Keratinocyte (primary cell): Measurements from ENCODE around the gene ATP13A3. TPM values are rescaled to one million over a fixed set of nuclear protein-coding genes. Genes with fewer than 3 reads are reported as not detected.

Source experiments
- DNase-seq: peaks from one replicate; pipeline ENCODE4 v3.0.0-alpha.2; 2011; ENCODE audit warnings: low read depth, missing footprints, low spot score
- FAIRE-seq: peaks from 2 replicates; lab custom pipeline; 2011; peaks lifted over from hg19 to GRCh38; lab: Jason Lieb, UNC
- H2AFZ ChIP-seq: 2 replicates; pipeline ENCODE4 v1.6.0; 2012; ENCODE audit warnings: low read length, control low read depth, inconsistent platforms; ENCODE audit not compliant: control insufficient read depth
- H3K27ac ChIP-seq: 2 replicates; pipeline ENCODE4 v1.5.1; 2011; ENCODE audit warnings: low read length; ENCODE audit not compliant: control insufficient read depth, insufficient read depth
- H3K27me3 ChIP-seq: 3 replicates; pipeline ENCODE4 v1.6.0; 2011; ENCODE audit warnings: low read length; ENCODE audit not compliant: control insufficient read depth, insufficient read depth; ENCODE audit errors: extremely low read depth
- H3K36me3 ChIP-seq, 2 experiments: 2 replicates in 1 of 2; 3 replicates in 1 of 2; pipeline ENCODE4 v1.5.1; 2011; ENCODE audit warnings: low read length in 2 of 2, mild to moderate bottlenecking in 1 of 2; ENCODE audit not compliant: control insufficient read depth in 2 of 2, insufficient read depth in 2 of 2; ENCODE audit errors: extremely low read depth in 1 of 2
- H3K4me1 ChIP-seq: 3 replicates; pipeline ENCODE4 v1.5.1; 2011; ENCODE audit warnings: low read length; ENCODE audit not compliant: control insufficient read depth, insufficient read depth; ENCODE audit errors: extremely low read depth
- H3K4me2 ChIP-seq: 3 replicates; pipeline ENCODE4 v1.6.0; 2011; ENCODE audit warnings: low read depth, low read length; ENCODE audit not compliant: control insufficient read depth, insufficient read depth; ENCODE audit errors: extremely low read depth
- H3K4me3 ChIP-seq, 3 experiments: fragments of 200-600 bp in 1 of 3; sonication (generic) in 1 of 3; 2 replicates in 2 of 3; 3 replicates in 1 of 3; pipeline ENCODE4 v1.5.1; 2011 to 2016; ENCODE audit warnings: low read length in 3 of 3, mild to moderate bottlenecking in 3 of 3, control low read depth in 2 of 3, inconsistent platforms in 1 of 3, low read depth in 1 of 3, mixed read lengths in 1 of 3, mixed run types in 1 of 3, moderate library complexity in 1 of 3; ENCODE audit not compliant: control insufficient read depth in 2 of 3, insufficient read depth in 2 of 3; ENCODE audit errors: extremely low read depth in 1 of 3
- H3K79me2 ChIP-seq: 2 replicates; pipeline ENCODE4 v1.6.0; 2012; ENCODE audit warnings: low read length; ENCODE audit not compliant: control insufficient read depth, insufficient read depth
- H3K9ac ChIP-seq: 3 replicates; pipeline ENCODE4 v1.6.0; 2011; ENCODE audit warnings: low read length; ENCODE audit not compliant: control insufficient read depth, insufficient read depth; ENCODE audit errors: extremely low read depth
- H3K9me1 ChIP-seq: 3 replicates; pipeline ENCODE4 v1.6.0; 2011; ENCODE audit warnings: low read length; ENCODE audit not compliant: control insufficient read depth, insufficient read depth; ENCODE audit errors: extremely low read depth
- H3K9me3 ChIP-seq: 2 replicates; pipeline ENCODE4 v1.5.1; 2012; ENCODE audit warnings: low read depth, low read length; ENCODE audit not compliant: control insufficient read depth
- H4K20me1 ChIP-seq: 3 replicates; pipeline ENCODE4 v1.6.0; 2011; ENCODE audit warnings: low read length; ENCODE audit not compliant: control insufficient read depth, insufficient read depth; ENCODE audit errors: extremely low read depth
- EZH2 ChIP-seq: IDR thresholded peaks from one replicate; pipeline ENCODE4 v1.6.1; 2012; ENCODE audit warnings: inconsistent platforms, mild to moderate bottlenecking, low read length, moderate library complexity
- dilution Hi-C: fragments of 300-500 bp; cut with MboI; formaldehyde crosslinking; loops from one replicate; pipeline ENCODE4 v1.7.0; 2020; ENCODE audit warnings: low sequenced_read_pairs; ENCODE audit not compliant: extremely low pct_ligation_motif_present
- polyA plus RNA-seq, 5 experiments: library from polyadenylated mRNA; depleted of rRNA in 3 of 5; stranded (reverse) in 3 of 5; stranded (forward) in 1 of 5; unstranded in 1 of 5; fragments of >200 nt; gene quantifications; 1 replicate in 1 of 5; 2 replicates in 3 of 5; 3 replicates in 1 of 5; pipeline versions ENCODE4 v1.2.1 to v1.2.3, GENCODE V29; 2011 to 2012; ENCODE audit warnings: missing spikeins in 2 of 5, low read depth in 1 of 5, low replicate concordance in 1 of 5
- TF ChIP-seq, protein P1 (sequence below), 3 experiments: IDR thresholded peaks in 1 of 3; conservative IDR thresholded peaks in 1 of 3; optimal IDR thresholded peaks in 1 of 3; 2 replicates in 2 of 3; 3 replicates in 1 of 3; pipeline versions ENCODE3 to v1.5.1; 2011; ENCODE audit warnings: low read length in 3 of 3, mild to moderate bottlenecking in 3 of 3, moderate library complexity in 2 of 3, control low read depth in 1 of 3, inconsistent platforms in 1 of 3; ENCODE audit not compliant: insufficient read depth in 2 of 3; ENCODE audit errors: extremely low read depth in 1 of 3

The ATP13A3 gene
- polyA plus RNA-seq, 1 donor (not counting 4 experiments of a cell fraction or from before 2014, with no cell fraction given), result 103 TPM

DNA sequence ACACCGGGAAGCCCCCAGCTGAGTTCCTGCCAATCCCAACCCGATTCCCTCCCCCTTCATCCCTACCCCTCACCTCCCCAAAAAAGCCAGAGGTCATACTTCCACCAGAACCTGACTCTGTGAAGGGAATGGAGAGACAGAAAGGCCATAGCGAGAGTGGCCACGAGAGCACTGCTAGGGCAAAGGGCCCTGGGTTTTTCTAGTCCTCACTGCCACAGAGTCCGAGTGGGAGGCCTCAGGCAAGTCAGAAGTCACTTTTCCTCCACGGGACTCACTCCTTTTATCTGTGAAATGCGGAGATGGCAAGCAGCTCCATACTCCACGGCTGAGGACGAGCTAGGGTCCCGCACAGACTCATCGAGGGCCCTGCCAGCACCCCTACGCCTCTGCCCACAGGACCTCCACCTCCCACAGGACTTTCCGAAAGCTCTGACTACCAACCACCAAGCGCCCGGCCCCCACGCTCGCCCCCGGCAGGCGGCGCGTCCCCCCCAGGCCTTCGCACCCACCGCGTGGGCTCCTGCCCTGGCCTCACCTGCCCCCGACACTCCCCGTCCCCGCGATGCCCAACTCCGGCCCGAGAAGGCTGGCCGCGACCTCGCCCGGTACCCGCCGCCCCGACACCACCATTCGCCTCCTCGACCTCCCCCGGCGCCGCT is 792 bp downstream of the ATP13A3 start:
- Histone ChIP-seq H3K4me1 (peaks cover 41% of the 10 kb centered on the region), H3K4me2 (peak overlapping the region; percentile 84), H2AFZ (no peak overlapping the region), H3K27me3 (no peaks in the 10 kb centered on the region), H3K9me3 (no peaks in the 10 kb centered on the region), H3K36me3 (peaks cover 5 to 24% of the 10 kb centered on the region in 2 experiments), H4K20me1 (peaks cover 5% of the 10 kb centered on the region), H3K4me3 (peak overlapping the region; percentile 74 to 87 (median 83)), H3K79me2 (peaks cover 52% of the 10 kb centered on the region), H3K9ac (peak overlapping the region; percentile 96), H3K27ac (peak overlapping the region; percentile 84), H3K9me1 (no peaks in the 10 kb centered on the region)
- dilution Hi-C loops, result no loop called here
- no peak for DNase-seq
- TF ChIP-seq EZH2, result no peak
- TF ChIP-seq, protein P1, sequence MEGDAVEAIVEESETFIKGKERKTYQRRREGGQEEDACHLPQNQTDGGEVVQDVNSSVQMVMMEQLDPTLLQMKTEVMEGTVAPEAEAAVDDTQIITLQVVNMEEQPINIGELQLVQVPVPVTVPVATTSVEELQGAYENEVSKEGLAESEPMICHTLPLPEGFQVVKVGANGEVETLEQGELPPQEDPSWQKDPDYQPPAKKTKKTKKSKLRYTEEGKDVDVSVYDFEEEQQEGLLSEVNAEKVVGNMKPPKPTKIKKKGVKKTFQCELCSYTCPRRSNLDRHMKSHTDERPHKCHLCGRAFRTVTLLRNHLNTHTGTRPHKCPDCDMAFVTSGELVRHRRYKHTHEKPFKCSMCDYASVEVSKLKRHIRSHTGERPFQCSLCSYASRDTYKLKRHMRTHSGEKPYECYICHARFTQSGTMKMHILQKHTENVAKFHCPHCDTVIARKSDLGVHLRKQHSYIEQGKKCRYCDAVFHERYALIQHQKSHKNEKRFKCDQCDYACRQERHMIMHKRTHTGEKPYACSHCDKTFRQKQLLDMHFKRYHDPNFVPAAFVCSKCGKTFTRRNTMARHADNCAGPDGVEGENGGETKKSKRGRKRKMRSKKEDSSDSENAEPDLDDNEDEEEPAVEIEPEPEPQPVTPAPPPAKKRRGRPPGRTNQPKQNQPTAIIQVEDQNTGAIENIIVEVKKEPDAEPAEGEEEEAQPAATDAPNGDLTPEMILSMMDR (optimal IDR thresholded peaks at IDR 0.05 in 1 of 3, IDR thresholded peaks at IDR 0.05 in 1 of 3, conservative IDR thresholded peaks at IDR 0.05 in 1 of 3; ENCODE audit: extremely low read depth in 1 of 3, insufficient read depth in 2 of 3, low read length in 3 of 3), result no peak
- FAIRE-seq, result no peak

DNA sequence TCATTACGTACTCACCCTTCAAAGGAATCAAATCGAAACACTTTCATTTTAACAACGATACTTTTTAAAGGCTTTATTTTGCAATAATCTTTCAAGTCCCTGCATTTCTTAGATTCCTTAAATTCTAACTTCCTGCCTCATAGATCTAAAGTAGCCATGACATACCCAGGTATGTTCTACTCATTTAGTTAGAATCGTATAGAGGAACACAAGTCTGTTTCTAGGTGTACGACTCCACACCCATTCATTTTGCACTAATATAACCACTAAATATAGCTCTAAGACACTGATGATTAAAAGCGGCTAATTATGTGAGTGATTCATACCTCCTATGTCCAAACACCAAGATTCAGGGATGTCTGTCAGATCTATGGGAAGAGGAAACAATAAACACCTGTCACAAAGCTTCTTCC is 1.3 kb downstream of the ATP13A3 start:
- DNase-seq (no peak), FAIRE-seq (no peak)
- Histone ChIP-seq H3K79me2 (peaks cover 57% of the 10 kb centered on the region), H3K27me3 (no peaks in the 10 kb centered on the region), H3K9me3 (no peaks in the 10 kb centered on the region), H3K4me3 (peak overlapping the region; percentile 74 to 87 (median 83)), H3K27ac (peak overlapping the region; percentile 84), H3K9ac (peak overlapping the region; percentile 96), H3K36me3 (peaks cover 5 to 24% of the 10 kb centered on the region in 2 experiments), H2AFZ (no peak overlapping the region), H4K20me1 (peaks cover 9% of the 10 kb centered on the region), H3K4me1 (peaks cover 41% of the 10 kb centered on the region), H3K4me2 (peak overlapping the region; percentile 84), H3K9me1 (no peaks in the 10 kb centered on the region)
- TF ChIP-seq EZH2, result no peak
- TF ChIP-seq, protein P1 (optimal IDR thresholded peaks at IDR 0.05 in 1 of 3, IDR thresholded peaks at IDR 0.05 in 1 of 3, conservative IDR thresholded peaks at IDR 0.05 in 1 of 3; ENCODE audit: extremely low read depth in 1 of 3, insufficient read depth in 2 of 3, low read length in 3 of 3), result no peak
- dilution Hi-C loops, result no loop called here
